ENCODE data around the gene BRD3OS.
"Not testable (repeated sequence)": the region's sequence is repeated elsewhere in the genome, so short reads cannot be mapped to it uniquely, and the experiment has no call there.

Gene BRD3OS

GRCh38 chr9:133987946-133988665, 37.2 kb upstream of the BRD3OS start:
- TF ChIP-seq CTCF (IDR thresholded peaks at IDR 0.05; ENCODE audit: control extremely low read depth, extremely low read depth, low read depth, missing control alignments): no peak
- ChIA-PET POLR2A (no interaction called here), CTCF (interaction anchor here (0.9 to 1.8 kb wide), 3 partner anchors 11 to 194 kb away, joined by 3 read pairs; no protein-coding TSS in a partner anchor)
- DNase-seq (ENCODE audit: extremely low spot score): no peak

DNA sequence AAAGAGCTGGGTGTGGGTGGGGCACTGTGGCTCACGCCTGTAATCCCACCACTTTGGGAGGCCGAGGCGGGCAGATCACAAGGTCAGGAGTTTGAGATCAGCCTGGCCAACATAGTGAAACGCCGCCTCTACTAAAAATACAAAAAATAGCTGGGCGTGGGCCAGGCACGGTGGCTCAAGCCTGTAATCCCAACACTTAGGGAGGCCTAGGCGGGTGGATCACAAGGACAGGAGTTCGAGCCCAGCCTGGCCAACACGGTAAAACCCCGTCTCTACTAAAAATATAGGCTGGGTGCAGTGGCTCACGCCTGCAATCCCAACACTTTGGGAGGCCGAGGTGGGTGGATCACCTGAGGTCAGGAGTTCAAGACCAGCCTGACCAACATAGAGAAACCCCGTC, 36.5 kb upstream of the BRD3OS start:
- POLR2A ChIA-PET: interaction anchor here (0.6 kb wide), 1 partner anchor 15 kb away, joined by 3 read pairs; no protein-coding TSS in a partner anchor
- CTCF ChIA-PET: interaction anchor here (0.6 to 1.0 kb wide), 3 partner anchors 27 to 206 kb away, joined by 3 read pairs; no protein-coding TSS in a partner anchor
- DNase-seq (ENCODE audit: extremely low spot score): not testable (repeated sequence)

DNA sequence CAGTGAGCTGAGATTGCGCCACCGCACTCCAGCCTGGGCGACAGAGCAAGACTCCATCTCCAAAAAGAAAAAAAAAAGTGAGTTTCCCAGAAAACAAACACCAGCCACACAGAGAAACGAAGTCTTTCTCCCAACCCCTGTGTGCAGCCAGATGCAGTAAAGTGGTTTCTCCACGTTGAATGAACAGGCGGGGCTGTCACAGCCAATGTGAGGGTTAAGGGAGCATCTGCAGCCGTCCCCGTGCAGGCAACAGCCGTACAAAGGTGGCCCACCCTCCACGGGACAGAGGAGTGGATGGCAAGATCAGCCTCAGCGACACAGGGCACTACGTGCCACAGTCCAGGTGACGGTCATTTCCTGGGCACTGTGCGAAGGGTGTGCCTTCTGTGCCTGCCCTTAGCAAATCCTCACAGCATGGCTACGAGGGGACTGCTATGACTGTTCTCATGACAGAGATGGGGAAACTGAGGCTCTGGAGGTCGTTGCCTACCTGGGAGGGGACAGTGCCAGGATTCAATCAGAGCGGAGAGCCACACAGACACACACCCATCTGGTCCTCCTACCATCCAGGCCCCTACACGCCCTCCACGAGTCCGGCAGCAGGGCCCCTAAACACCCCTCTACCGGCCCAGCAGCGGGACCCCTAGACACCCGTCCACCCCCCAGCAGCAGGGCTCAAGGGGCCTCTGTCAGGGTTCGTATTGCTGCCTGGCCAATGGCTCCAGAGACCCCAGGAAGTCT, 35.5 kb upstream of the BRD3OS start:
- no peak for DNase-seq (ENCODE audit: extremely low spot score)
- no peak for TF ChIP-seq CTCF (IDR thresholded peaks at IDR 0.05; ENCODE audit: control extremely low read depth, extremely low read depth, low read depth, missing control alignments)
- ChIA-PET POLR2A (interaction anchor here (1.2 kb wide), 1 partner anchor 16 kb away, joined by 3 read pairs; no protein-coding TSS in a partner anchor), CTCF (interaction anchor here (0.7 to 1.3 kb wide), 3 partner anchors 11 to 196 kb away, joined by 3 to 4 read pairs (median 3); no protein-coding TSS in a partner anchor)

DNA sequence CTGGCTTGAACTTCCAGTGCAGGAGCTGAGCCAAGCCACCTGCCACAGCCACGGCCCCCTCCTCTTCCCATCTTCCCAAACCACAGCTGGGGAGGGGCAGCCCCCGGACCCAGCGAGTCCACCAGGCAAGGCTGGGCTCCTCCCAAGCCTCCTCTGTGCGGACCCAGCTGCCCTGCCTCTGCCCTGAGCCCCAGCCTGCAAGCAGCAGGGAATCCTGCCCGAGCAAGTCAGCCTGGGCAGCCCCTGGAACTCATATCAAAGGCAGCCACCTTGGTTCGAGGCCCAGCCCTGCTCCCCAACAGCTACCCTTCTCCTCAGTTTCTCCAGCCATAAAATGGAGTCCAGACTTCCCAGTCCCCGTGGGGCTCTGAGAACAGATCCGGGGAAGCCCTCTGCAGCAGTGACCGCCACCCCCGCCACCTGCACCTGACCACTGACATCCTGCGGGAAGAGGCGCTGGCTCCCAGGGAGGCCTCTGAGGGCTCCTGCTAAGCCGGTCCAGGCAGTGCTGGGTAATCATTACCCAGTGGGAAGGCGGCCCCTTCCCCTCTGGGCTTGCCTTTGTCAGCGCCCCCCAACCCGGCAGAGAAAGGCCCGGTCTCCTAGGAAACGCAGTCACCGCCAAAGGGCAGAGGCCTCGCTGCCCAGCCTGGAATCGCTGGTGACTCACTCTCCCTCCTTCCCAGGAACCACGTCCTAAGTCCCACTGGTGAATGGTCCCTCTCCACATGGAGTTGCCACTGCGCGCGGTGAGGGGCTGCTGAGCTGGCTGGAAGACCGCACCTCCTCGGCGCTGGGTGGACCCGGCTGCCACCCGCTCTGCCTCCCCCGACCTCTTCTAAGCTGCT, 34.7 kb upstream of the BRD3OS start:
- ChIA-PET CTCF (interaction anchor here (0.7 to 1.3 kb wide), 6 partner anchors 10 to 209 kb away, joined by 3 to 4 read pairs (median 3); no protein-coding TSS in a partner anchor), POLR2A (interaction anchor here (0.6 to 1.2 kb wide), 2 partner anchors 16 to 22 kb away, joined by 3 read pairs; no protein-coding TSS in a partner anchor)
- TF ChIP-seq CTCF (IDR thresholded peaks at IDR 0.05; ENCODE audit: control extremely low read depth, extremely low read depth, low read depth, missing control alignments): no peak
- no peak for DNase-seq (ENCODE audit: extremely low spot score)

GRCh38 chr9:133991214-133991921, 33.9 kb upstream of the BRD3OS start:
- TF ChIP-seq CTCF (IDR thresholded peaks at IDR 0.05; ENCODE audit: control extremely low read depth, extremely low read depth, low read depth, missing control alignments): no peak
- no peak for DNase-seq (ENCODE audit: extremely low spot score)
- ChIA-PET CTCF (interaction anchor here (0.6 to 1.3 kb wide), 6 partner anchors 11 to 210 kb away, joined by 3 to 4 read pairs (median 3); no protein-coding TSS in a partner anchor), POLR2A (interaction anchor here (0.6 to 1.2 kb wide), 2 partner anchors 17 to 23 kb away, joined by 3 read pairs; no protein-coding TSS in a partner anchor)
